Stimulated activated CD8-positive, alpha-beta memory T cell treated with anti-CD3 and anti-CD28 coated beads, Interleukin-15, amount 100 ng/mL, for 48 hours (primary cell): ENCODE data around the gene PIGV.
"Not testable (repeated sequence)": the region's sequence is repeated elsewhere in the genome, so short reads cannot be mapped to it uniquely, and the experiment has no call there.

Experiments used
- DNase-seq, 2 donors: peaks; one replicate each; pipeline ENCODE4 v3.0.0-alpha.2; 2020; ENCODE audit warnings: low read depth in 2 of 2

Gene PIGV

DNA sequence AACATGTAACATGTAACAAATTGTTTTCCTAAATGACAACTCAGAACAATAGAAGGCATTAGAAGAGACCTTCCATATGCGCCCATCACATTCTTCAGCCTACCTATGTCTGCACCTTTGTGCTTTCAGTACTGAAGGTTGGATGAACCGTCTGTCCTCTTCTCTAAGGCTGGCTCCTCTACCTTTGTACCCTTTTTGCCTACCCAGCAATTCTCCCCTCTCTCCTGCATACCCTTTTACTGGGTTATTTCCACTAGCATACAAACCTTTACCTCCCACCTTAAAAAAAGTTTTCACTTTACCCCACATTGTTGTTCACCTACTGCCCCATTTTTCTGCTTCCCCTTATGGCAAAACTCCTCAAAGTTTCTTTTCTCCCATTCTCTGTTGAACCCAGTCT lies 5.2 kb downstream of the PIGV start:
- DNase-seq, result no peak

GRCh38 chr1:26794391-26794790 lies 6.6 kb downstream of the PIGV start:
- no peak for DNase-seq

GRCh38 chr1:26797627-26798026 lies 9.9 kb downstream of the PIGV start:
- DNase-seq, result no peak

DNA sequence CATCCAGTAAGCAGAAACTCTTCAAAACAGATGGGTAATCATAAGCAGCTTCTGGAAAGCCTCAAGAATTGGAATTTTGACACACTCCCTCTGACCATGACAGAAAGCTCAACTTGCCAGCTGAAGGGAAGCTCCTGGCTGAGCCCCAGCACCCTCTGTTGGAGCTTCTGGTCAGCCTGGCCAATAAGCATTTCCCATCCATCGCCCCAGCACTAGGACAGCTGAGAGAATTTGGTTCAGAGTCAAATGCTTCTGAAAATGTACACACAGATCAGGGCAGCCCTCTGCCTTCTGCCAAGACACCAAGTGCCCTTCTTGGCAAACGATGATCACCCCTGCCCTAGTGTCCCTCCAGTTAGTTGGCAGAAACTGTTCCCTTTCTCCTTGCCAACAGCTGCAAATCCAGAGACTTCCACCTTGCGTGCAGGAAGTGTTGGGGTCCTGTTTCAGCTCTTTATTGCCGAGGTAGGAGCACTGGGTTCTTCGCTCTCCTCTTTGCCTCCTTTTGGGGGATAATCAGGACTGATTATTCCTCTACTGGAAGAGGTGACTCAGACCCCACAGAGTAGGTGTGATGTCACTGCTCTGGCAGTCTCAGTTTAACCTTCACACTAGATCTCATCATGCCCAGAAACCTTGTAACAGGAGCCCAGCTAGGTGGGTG lies 11.9 kb downstream of the PIGV start:
- no peak for DNase-seq

- DNase-seq, result not testable (repeated sequence)
These were observed 16.2 kb downstream of the PIGV start for GRCh38 chr1:26803932-26804331.

DNA sequence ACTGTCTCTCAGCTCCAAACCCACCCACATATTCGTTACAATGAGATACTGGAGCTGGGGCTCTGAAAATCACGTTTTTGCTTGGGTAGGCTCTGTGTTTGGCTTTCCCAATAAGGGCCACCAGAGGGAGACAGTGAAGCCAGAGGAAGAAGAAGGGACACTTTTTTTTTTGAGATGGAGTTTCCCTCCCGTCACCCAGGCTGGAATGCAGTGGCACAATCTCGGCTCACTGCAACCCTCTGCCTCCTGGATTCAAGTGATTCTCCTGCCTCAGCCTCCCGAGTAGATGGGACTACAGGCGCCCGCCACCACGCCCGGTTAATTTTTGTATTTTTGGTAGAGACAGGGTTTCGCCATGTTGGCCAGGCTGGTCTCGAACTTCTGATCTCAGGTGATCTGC lies 22.4 kb downstream of the PIGV start:
- DNase-seq, result not testable (repeated sequence)

GRCh38 chr1:26811057-26811456 lies 23.3 kb downstream of the PIGV start:
- no peak for DNase-seq

- no peak for DNase-seq
These were observed 24.0 kb downstream of the PIGV start for GRCh38 chr1:26811708-26812107.

DNA sequence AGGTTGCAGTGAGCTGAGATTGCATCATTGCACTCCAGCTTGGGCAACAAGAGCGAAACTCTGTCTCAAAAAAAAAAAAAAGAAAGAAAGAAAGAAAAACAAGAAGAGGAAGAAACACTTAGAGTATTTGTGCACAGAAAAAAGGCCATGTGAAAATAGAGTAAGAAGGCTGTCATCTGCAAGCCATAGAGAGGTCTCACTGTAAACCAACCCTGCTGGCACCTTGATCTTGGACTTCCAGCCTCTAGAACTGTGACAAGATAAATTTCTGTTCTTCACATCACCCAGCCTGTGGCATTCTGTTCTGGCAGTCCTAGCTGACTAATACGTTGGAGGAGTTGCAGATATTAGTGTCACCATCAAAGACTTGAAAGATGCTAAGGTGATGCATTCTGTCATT lies 26.6 kb downstream of the PIGV start:
- DNase-seq, result no peak

GRCh38 chr1:26814893-26815292 lies 27.1 kb downstream of the PIGV start:
- DNase-seq, result no peak

DNA sequence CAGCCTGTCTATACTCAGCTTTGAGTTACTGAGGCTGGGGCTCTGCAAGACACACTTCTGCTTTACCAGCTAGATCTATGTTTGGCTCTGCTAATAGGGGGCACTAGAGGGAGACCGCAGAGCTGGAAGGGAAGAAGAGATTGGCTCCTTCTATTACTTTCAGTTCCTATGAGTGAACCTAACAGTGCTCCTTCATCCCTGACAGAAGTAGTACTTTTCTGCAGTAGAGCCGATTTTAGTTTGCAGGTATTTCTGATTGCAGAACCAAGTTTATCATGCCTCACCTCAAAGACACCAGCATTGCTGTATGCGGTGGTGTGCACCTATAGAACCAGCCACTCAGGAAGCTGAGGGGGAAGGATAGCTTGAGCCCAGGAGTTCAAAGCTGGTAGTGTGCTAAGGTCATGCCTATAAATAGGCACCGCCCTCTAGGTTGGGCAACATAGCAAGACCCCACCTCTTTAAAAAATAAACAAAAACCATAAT lies 33.1 kb downstream of the PIGV start:
- DNase-seq, result no peak

- DNase-seq, result no peak
These were observed 35.1 kb downstream of the PIGV start for GRCh38 chr1:26822737-26823395.

- DNase-seq, result no peak
These were observed 37.0 kb downstream of the PIGV start for GRCh38 chr1:26824731-26825130.

DNA sequence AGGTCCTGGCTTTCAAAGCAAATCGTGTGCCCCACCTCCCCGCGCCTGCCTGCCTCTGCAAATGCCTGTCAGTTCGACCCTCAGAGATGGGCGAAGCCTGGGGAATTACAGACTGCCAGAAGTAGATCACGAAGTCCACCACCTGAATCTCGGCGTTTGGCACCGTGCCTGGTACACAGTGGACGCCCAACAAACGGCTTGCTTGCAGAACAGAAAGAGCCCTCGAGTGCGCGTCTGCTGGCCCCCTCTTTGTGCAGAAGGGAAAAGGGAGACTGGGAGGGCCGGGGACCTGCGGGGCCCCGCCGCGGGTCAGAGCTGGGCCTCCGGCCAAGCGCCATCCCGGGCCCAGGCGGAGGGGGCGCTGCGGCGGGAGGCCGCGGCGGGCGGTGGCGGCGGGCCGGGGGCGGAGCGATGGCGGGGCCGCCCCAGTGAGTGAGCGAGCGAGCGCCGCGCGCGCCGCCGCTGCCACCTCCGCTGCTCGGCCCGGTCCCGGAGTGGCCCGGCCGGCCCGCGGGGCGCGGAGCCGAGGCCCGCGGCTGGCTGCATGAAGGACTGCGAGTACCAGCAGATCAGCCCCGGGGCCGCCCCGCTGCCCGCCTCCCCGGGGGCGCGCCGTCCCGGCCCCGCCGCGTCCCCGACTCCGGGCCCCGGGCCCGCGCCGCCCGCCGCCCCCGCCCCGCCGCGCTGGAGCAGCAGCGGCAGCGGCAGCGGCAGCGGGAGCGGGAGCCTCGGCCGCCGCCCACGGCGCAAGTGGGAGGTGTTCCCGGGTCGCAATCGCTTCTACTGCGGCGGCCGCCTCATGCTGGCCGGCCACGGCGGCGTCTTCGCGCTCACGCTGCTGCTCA lies 38.7 kb downstream of the PIGV start, which contains the start of gene ZDHHC18:
Gene ZDHHC18, plus strand, starts transcription at position 428 of the 845 bp plus-strand sequence. Its CDS starts 117 bp downstream, at position 545.
- DNase-seq, result peak; percentile 60 to 63

- no peak for DNase-seq
These were observed 39.4 kb downstream of the PIGV start for GRCh38 chr1:26827106-26827604.

DNA sequence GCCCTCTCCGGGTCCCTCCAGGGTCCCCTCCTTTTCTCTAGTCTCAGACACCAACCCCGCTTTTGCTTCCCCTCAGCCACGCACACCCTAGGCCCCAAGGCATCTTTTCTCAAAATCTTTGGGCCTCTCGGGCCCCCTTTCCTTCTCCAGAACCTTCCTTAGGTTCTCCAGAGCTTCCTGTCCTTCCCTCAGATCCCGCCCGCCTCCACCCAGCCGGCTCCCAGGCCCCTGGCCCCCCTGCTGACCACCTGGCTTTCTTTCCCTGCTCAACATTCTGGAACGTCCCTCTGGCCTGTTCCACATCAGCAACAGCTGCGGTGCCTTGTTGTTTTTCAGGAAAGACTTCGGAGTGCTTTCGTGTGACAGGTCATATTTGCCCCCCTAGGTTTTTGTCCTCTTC lies 39.9 kb downstream of the PIGV start:
- DNase-seq, result no peak

DNA sequence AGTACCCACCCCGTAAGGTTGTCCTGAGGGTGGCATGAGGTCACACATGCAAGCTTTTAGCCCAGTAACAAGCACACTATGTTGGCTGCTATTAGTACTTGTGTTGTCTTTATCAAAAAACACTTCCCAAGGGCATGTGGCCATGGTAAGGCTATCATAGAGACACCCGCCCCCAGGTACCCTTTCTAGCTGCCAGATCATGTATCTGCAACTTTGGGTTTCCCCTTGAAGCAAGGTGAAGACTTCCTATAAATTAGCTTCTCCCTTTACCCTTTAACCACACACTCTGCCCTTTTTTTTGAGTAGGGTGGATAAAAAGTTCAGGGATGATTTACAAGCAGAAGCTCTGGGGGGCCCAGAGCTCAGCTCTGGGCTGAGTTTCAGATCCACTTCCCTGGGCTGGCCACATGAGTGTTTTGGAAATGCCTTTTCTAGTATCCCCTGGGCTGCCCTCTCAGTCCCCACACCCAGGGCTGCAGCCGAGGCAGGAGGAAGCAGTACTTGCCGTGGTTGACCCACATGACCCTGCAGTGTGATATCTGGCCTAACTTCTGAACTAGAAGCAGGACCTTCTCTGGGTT lies 40.8 kb downstream of the PIGV start:
- DNase-seq, result no peak

GRCh38 chr1:26829184-26829911 lies 41.6 kb downstream of the PIGV start:
- DNase-seq, result no peak

DNA sequence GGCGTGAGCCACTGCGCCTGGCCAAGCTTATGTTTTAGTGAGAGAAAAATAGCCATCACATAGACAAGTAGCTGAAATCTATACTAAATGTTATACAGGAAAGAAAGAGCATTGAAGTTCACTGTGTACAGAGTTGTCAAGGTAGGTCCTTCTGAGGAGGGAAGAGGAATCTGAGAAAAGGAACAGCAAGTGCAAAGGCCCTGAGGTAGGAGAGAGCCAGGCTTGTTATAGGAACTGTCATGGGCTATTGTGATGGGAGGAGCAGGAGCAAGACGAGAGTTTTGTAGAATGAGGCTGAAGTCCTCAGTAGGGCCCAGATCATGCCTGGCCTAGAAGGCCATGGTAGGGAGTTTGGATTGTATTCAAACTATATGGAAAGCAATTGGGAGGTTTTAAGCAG lies 43.3 kb downstream of the PIGV start:
- DNase-seq, result no peak

GRCh38 chr1:26831546-26832248 lies 43.9 kb downstream of the PIGV start:
- no peak for DNase-seq
